IMR-90 (cell line): ENCODE measurements around the gene STX18. TPM values are rescaled to one million over a fixed set of nuclear protein-coding genes. Genes with fewer than 3 reads are reported as not detected.

ENCODE experiments used
- ATAC-seq: fragments of 200-7000 bp; cut with Tn5 transposase; 2 replicates; pipeline ENCODE4 v1.9.1; 2020; ENCODE audit warnings: low read depth, mild to moderate bottlenecking, moderate library complexity
- BruUV-seq: library from RNA; stranded (reverse); fragments of 400-500 nt; replicated peaks from 2 replicates; lab custom pipeline; 2021; lab: Mats Ljungman, UMichigan
- CTCF ChIA-PET: fragments of 300-600 bp; formaldehyde crosslinking; extraction: SDS; loops from one replicate; lab custom pipeline; 2021; ENCODE audit warnings: antibody characterized with exemption; lab: Yijun Ruan, JAX
- POLR2A ChIA-PET: fragments of 300-600 bp; sonication (Branson Sonifier 250); formaldehyde crosslinking; loops from one replicate; lab custom pipeline; 2022; ENCODE audit warnings: antibody characterized with exemption; ENCODE audit not compliant: unreplicated experiment; lab: Charles Lee
- DNase-seq: peaks from one replicate; pipeline ENCODE4 v3.0.0; 2013
- H2AFZ ChIP-seq: replicated peaks from 2 replicates; pipeline ENCODE3; 2013; ENCODE audit warnings: low read length, mild to moderate bottlenecking; ENCODE audit not compliant: poor library complexity
- H2AK5ac ChIP-seq: 2 replicates; pipeline ENCODE4 v1.6.1; 2013; ENCODE audit warnings: low read depth, low read length, inconsistent platforms
- H2AK9ac ChIP-seq: replicated peaks from 2 replicates; pipeline ENCODE3; 2013; ENCODE audit warnings: mild to moderate bottlenecking, low read depth, low read length, moderate library complexity; ENCODE audit not compliant: poor library complexity
- H2BK120ac ChIP-seq: 2 replicates; pipeline ENCODE4 v1.6.1; 2013; ENCODE audit warnings: low read depth, low read length, inconsistent platforms
- H2BK15ac ChIP-seq: 3 replicates; pipeline ENCODE4 v1.6.1; 2013; ENCODE audit warnings: low read depth, low read length, inconsistent platforms
- H2BK20ac ChIP-seq: 2 replicates; pipeline ENCODE4 v1.6.1; 2013; ENCODE audit warnings: low read depth, mild to moderate bottlenecking, inconsistent platforms, low read length, moderate library complexity
- H2BK5ac ChIP-seq: 2 replicates; pipeline ENCODE4 v1.6.1; 2013; ENCODE audit warnings: mild to moderate bottlenecking, low read depth, low read length, inconsistent platforms; ENCODE audit not compliant: poor library complexity, severe bottlenecking
- H3K14ac ChIP-seq: replicated peaks from 2 replicates; pipeline ENCODE4 v1.6.1; 2013; ENCODE audit warnings: low read depth, low read length, inconsistent platforms
- H3K18ac ChIP-seq: 2 replicates; pipeline ENCODE4 v1.6.1; 2013; ENCODE audit warnings: low read depth, low read length, control low read depth
- H3K23ac ChIP-seq: 2 replicates; pipeline ENCODE4 v1.6.1; 2013; ENCODE audit warnings: low read depth, low read length, inconsistent platforms
- H3K27ac ChIP-seq: 2 replicates; pipeline ENCODE4 v1.5.1; 2013; ENCODE audit warnings: mild to moderate bottlenecking, control low read depth, low read length; ENCODE audit not compliant: insufficient read depth
- H3K27me3 ChIP-seq: 2 replicates; pipeline ENCODE4 v1.6.1; 2013; ENCODE audit warnings: low read length; ENCODE audit not compliant: control insufficient read depth, insufficient read depth
- H3K36me3 ChIP-seq: 2 replicates; pipeline ENCODE4 v1.6.1; 2013; ENCODE audit warnings: low read length, mixed read lengths; ENCODE audit not compliant: control insufficient read depth, insufficient read depth
- H3K4ac ChIP-seq: 2 replicates; pipeline ENCODE4 v1.6.1; 2013; ENCODE audit warnings: low read depth, low read length, inconsistent platforms
- H3K4me1 ChIP-seq: 2 replicates; pipeline ENCODE4 v1.6.1; 2013; ENCODE audit warnings: low read length, mixed read lengths; ENCODE audit not compliant: control insufficient read depth, insufficient read depth
- H3K4me2 ChIP-seq: 2 replicates; pipeline ENCODE4 v1.6.1; 2013; ENCODE audit warnings: low read depth, mild to moderate bottlenecking, control low read depth, low read length, moderate library complexity
- H3K4me3 ChIP-seq: 2 replicates; pipeline ENCODE4 v1.5.1; 2013; ENCODE audit warnings: low read depth, mild to moderate bottlenecking, control low read depth, low read length, moderate library complexity; ENCODE audit not compliant: insufficient read depth
- H3K56ac ChIP-seq: 2 replicates; pipeline ENCODE4 v1.6.1; 2013; ENCODE audit warnings: low read length, inconsistent platforms; ENCODE audit not compliant: insufficient read depth; ENCODE audit errors: extremely low read depth
- H3K79me1 ChIP-seq, 2 experiments: 2 replicates each; pipeline ENCODE4 v1.6.1; 2013; ENCODE audit warnings: low read length in 2 of 2, inconsistent platforms in 1 of 2, low read depth in 1 of 2
- H3K9ac ChIP-seq: 2 replicates; pipeline ENCODE4 v1.6.1; 2013; ENCODE audit warnings: low read depth, low read length, control low read depth
- H3K9me1 ChIP-seq: 2 replicates; pipeline ENCODE4 v1.6.1; 2013; ENCODE audit warnings: low read length, inconsistent platforms; ENCODE audit not compliant: insufficient read depth
- H3K9me3 ChIP-seq: 2 replicates; pipeline ENCODE4 v1.6.1; 2013; ENCODE audit warnings: low read length; ENCODE audit not compliant: control insufficient read depth, insufficient read depth
- H4K20me1 ChIP-seq: 2 replicates; pipeline ENCODE4 v1.6.1; 2013; ENCODE audit warnings: low read length, inconsistent platforms; ENCODE audit not compliant: insufficient read depth
- H4K5ac ChIP-seq: 2 replicates; pipeline ENCODE4 v1.6.1; 2013; ENCODE audit warnings: mild to moderate bottlenecking, low read depth, low read length, control low read depth
- H4K8ac ChIP-seq, 2 experiments: 2 replicates each; pipeline ENCODE4 v1.6.1; 2013; ENCODE audit warnings: low read depth in 2 of 2, low read length in 2 of 2, control low read depth in 1 of 2, inconsistent platforms in 1 of 2
- H4K91ac ChIP-seq: 2 replicates; pipeline ENCODE4 v1.6.1; 2013; ENCODE audit warnings: low read depth, low read length, inconsistent platforms; ENCODE audit not compliant: insufficient read depth
- CEBPB ChIP-seq: IDR thresholded peaks from 2 replicates; pipeline ENCODE4 v1.6.1; 2012; ENCODE audit warnings: low read depth, low read length, improper control_type of control experiment
- RFX5 ChIP-seq: IDR thresholded peaks from 2 replicates; pipeline ENCODE4 v1.8.0; 2012; ENCODE audit warnings: low read depth, mild to moderate bottlenecking, low read length, moderate library complexity
- WGBS, 2 experiments: methylation state at CpG; one replicate each; pipeline versions ENCODE4 v1.1.5 to v1.1.7; 2013; ENCODE audit warnings: missing lambda C conversion rate in 2 of 2; ENCODE audit not compliant: insufficient read length in 1 of 2; ENCODE audit errors: extremely low coverage in 2 of 2; 5-methylcytosine and 5-hydroxymethylcytosine counted together
- dilution Hi-C: fragments of 300-500 bp; cut with HindIII; formaldehyde crosslinking; loops from one replicate; pipeline ENCODE4 v1.14.3; 2018; ENCODE audit warnings: low sequenced_read_pairs; ENCODE audit not compliant: unreplicated experiment
- in situ Hi-C: fragments of 300-500 bp; cut with MboI; formaldehyde crosslinking; loops from 3 replicates; pipeline ENCODE4 v1.14.3; 2019; ENCODE audit warnings: low sequenced_read_pairs, inconsistent platforms, mixed read lengths
- intact Hi-C: fragments of 100-400 bp; cut with micrococcal nuclease; formaldehyde crosslinking; loops from 2 replicates; pipeline ENCODE4 v1.10.0; 2022
- polyA plus RNA-seq, 3 experiments: library from polyadenylated mRNA; depleted of rRNA; stranded (reverse); fragments of >200 nt; gene quantifications; 2 replicates each; pipeline ENCODE4 v1.2.3, GENCODE V29; 2012; ENCODE audit warnings: low replicate concordance in 1 of 3
- total RNA-seq: library from RNA; depleted of rRNA; stranded (reverse); fragments of >200 nt; gene quantifications from 2 replicates; pipeline ENCODE4 v1.2.3, GENCODE V29; 2012

The STX18 gene
- total and polyA plus RNA-seq, 2 of the 4 experiments (the other 2 are of a cell fraction) = 20.1 to 23.4 TPM

- H3K9me3 ChIP-seq = no peaks in the 10 kb centered on the region; the same call in 1 of the 2 replicates
- no peak overlapping the region for H3K9ac ChIP-seq
- H4K20me1 ChIP-seq = no peaks in the 10 kb centered on the region
- intact Hi-C loops (no loop called here), in situ Hi-C loops (no loop called here), dilution Hi-C loops (no loop called here)
- H3K56ac ChIP-seq = peak overlapping the region; percentile 62
- peak overlapping the region; percentile 54; the same call in 1 of the 2 replicates for H2AK5ac ChIP-seq
- peak overlapping the region; percentile 86; the same call in 1 of the 2 replicates for H3K14ac ChIP-seq
- ChIA-PET CTCF (interaction anchor here (0.8 kb wide), 1 partner anchor 9 kb away, joined by 3 read pairs; no protein-coding TSS in a partner anchor), POLR2A (no interaction called here)
- no peak overlapping the region for H2AK9ac ChIP-seq
- peak overlapping the region; percentile 61 to 91; a peak in 3 of 4 replicates for H4K8ac ChIP-seq
- H2BK120ac ChIP-seq = peak overlapping the region; percentile 87
- peak overlapping the region; percentile 92 for H2BK20ac ChIP-seq
- no peaks in the 10 kb centered on the region for H3K36me3 ChIP-seq
- peak overlapping the region; percentile 96 for H3K27ac ChIP-seq
- peak overlapping the region; percentile 83 for H4K91ac ChIP-seq
- H3K23ac ChIP-seq = peak overlapping the region; percentile 69; the same call in 1 of the 2 replicates
- H3K18ac ChIP-seq = peak overlapping the region; percentile 93
- no peak overlapping the region for H2AFZ ChIP-seq
- peak overlapping the region; percentile 81; the same call in 1 of the 2 replicates for H4K5ac ChIP-seq
- H3K79me1 ChIP-seq = no peaks in the 10 kb centered on the region
- WGBS, 2 experiments = 13% methylated on average over 1 of the region's 3 CpGs; no CpG with 5 or more reads in 1 of the 2 experiments
- ATAC-seq (peak; percentile 84), DNase-seq (peak; percentile 82)
- peaks cover 7% of the 10 kb centered on the region for H3K4me1 ChIP-seq
- H3K4me2 ChIP-seq = peak overlapping the region; percentile 48; the same call in 1 of the 2 replicates
- no peaks in the 10 kb centered on the region for H3K27me3 ChIP-seq
- H2BK15ac ChIP-seq = peak overlapping the region; percentile 89; the same call in 2 of the 3 replicates
- H3K9me1 ChIP-seq = no peaks in the 10 kb centered on the region
- peak overlapping the region; percentile 88 for H3K4ac ChIP-seq
- no peak overlapping the region for H3K4me3 ChIP-seq
- peak overlapping the region; percentile 87 for H2BK5ac ChIP-seq
- TF ChIP-seq CEBPB = peak; percentile 36; the same call in 1 of the 2 replicates
- TF ChIP-seq RFX5 = no peak
- no TSS peak for BruUV-seq
These were observed 43.3 kb upstream of the STX18 start for GRCh38 chr4:4585012-4585670.
